HG03175 (cell line): Measurements from ENCODE around the gene NUDC.

ENCODE experiments used
- ATAC-seq: cut with Tn5 transposase; IDR thresholded peaks from one replicate; pipeline ENCODE4 v1.9.1; 2021; ENCODE audit warnings: mild to moderate bottlenecking, moderate library complexity; ENCODE audit not compliant: unreplicated experiment

Gene NUDC

DNA sequence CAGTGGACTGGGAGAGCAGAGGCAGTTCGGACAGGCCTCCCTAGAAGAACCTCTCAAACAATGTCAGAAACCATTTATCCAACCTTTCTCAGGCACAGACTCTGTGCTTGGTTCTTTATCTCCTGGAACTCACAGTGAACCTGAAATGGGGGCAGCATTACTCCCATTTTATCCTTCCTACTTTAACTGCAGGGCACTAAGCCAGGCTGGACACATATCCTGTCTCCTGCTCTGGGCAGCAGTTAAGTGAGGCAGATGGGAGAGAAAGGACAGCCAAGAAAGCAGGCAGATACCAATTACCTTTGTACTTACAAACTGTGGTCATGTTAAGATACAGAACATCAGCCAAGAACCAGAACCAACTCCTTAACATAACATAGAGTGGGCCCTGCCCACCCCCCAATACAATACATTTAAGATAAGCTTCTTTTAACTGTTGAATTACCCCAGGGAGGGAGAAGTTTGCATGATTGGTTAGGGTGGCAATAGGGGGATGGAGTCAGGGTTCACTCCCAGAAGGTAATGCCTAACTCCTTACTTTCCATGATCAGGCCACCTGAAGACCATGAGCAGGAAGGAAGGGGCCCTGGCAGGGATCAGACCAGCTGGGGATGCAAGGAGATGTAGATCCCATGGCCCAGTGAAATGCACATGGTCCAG is 27.9 kb downstream of the NUDC start:
- no peak for ATAC-seq

DNA sequence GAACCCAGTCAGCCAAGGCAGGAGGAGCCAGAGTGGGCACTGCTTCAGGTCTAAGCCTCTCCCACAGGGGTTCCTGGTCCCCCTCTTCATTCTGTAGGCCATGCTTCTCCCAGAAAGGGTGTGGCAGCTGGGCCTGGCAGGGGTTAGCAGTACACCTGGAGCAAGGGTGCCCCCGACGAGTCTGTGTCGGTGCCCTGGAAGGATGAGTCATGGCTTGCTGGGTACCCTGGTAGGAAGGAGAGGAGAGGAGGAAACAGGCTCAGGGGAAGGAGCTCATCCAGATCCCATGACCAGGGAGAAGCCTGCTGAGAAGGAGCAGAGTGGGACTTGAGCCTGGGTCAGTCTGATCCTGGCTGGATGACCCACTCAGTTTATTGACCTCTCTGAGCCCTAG is 28.4 kb downstream of the NUDC start:
- no peak for ATAC-seq

DNA sequence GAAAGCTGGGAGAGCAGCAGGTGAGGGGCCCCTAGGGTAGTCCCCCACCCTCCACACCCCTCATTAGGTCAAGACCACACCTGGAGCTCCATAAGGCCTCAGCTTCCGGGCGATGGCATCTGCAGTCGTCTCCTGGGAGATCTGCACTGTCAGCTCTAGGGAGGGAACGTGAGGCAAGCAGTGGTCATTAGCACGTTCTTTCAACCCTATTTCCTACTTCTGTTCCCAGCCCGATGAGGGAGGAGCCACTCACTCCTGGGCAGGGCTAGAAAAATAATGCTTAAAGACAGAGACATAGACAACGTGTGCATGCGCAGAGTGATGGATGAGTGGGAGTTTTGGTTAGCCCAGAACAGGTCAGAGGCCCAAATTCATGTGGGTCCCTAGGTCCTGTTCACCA is 29.1 kb downstream of the NUDC start:
- ATAC-seq = no peak

DNA sequence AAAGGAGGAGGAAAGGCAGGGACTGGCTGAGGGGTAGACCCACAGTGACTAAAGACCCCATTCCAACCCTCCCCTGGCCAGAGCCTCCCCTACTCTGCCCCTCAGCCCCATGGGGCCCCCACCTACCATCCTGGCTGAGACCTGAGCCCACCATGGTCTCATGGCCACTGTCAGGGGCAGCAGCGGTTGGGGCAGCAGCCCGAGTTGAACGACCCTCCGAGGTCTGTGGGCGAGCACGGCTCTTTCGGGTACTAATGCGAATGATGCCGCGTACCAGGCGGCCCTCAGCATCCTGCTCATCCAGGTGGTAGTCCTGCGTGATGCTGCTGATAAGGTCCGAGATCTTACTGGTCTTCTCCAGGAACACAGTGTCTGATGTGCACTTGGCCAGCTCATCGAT is 29.7 kb downstream of the NUDC start:
- ATAC-seq = no peak

DNA sequence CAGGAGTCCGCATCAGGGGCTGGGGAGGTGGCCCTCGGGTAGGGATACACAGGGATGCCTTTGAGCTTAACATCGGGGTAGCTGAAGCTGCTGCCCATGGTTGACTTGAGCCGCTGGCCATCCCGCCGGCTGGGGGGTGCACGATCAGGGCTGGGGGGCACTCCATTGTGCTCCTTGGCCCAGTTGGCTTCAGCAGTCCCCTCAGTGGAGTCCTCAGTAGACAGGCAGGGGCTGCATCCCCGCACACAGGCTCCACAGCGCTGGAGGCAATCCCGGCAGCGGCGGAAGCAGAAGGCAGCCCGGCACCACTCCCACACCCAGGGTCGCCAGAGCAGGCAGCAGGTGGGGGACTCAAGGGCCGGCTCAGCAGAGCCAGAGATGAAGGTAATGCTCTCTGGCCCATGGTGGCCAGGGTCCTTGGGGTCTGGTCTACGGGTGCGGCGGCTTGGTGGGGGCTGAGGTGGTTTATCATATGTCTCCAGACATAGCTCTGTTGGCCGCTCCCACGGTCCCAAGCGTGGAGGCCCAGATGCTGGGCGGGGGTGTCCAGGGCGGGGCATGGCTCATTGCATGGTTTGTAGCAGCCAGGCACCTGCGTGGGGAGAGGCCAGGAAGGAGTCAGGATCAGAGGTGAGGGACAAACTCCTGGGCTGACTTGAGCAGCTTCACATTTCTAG is 30.4 kb downstream of the NUDC start:
- ATAC-seq = no peak

DNA sequence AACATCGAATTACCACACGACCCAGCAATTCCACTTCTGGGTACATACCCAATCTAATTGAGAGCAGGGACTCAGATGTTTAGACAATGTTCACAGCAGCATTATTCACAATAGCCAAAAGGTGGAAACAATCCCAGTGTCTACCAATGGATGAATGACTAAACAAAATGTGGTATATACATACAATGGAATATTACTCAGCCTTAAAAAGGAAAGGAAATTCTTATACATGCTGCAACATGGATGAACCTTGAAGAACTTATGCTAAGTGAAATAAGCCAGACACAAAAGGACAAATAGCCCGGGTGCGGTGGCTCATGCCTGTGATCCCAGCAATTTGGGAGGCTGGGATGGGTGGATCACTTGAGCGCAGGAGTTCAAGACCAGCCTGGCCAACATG is 31.8 kb downstream of the NUDC start:
- no peak for ATAC-seq

DNA sequence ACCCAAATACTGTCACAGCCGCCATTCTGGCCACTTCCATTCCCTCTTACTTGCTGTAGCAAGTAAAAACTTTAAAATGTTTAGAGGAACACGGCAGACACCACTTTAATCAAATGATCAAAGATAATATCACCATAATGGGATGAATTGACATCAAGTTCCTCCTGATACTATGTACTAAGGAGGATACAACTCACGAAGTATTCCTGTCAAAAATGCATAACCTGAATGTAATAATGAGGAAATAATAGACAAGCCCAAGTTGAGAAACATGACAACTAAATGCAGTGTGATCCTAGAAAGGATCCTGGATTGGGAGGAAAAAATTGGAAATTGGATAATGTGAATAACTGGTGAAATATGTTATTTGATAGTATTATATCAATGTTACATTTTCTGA is 34.8 kb downstream of the NUDC start:
- ATAC-seq = no peak

DNA sequence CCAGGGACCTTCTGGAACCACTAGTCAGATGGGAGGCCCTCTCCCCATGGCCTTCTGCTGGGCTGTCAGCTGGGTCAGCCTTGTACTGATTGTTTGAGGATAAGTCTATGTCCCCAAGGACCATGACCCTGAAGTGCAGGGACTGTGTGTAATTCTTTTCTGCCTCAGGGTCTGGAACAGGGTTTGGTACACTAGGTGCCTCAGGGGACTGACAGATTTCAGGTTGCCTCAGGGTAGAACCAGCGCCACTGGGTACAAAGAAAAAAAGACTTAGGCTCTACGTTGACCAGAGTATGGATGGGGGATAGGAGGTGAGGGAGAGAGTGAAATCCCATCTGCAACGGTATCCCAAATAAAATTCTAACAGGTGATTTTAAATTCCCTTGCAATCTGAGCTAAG is 35.8 kb downstream of the NUDC start:
- no peak for ATAC-seq

DNA sequence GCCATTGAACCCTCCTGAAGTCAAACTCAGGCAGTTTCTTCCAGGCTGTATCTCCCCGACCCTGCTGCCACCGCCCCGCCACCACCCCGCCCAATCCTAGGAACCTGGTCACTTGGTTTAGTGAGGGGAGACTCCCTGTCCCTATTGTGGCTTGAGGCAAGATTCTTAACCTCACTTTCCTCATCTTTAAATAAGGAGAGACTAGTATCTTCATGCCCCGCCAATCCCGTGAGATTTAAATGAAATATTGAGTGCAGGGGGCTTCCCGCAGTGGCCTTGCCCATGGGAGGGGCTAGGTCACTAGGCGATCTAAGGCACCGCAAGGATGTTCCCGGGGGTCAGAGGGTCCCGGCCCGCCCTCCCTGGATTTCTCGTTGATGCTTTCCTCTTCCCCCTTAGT is 37.7 kb downstream of the NUDC start:
- ATAC-seq = no peak

DNA sequence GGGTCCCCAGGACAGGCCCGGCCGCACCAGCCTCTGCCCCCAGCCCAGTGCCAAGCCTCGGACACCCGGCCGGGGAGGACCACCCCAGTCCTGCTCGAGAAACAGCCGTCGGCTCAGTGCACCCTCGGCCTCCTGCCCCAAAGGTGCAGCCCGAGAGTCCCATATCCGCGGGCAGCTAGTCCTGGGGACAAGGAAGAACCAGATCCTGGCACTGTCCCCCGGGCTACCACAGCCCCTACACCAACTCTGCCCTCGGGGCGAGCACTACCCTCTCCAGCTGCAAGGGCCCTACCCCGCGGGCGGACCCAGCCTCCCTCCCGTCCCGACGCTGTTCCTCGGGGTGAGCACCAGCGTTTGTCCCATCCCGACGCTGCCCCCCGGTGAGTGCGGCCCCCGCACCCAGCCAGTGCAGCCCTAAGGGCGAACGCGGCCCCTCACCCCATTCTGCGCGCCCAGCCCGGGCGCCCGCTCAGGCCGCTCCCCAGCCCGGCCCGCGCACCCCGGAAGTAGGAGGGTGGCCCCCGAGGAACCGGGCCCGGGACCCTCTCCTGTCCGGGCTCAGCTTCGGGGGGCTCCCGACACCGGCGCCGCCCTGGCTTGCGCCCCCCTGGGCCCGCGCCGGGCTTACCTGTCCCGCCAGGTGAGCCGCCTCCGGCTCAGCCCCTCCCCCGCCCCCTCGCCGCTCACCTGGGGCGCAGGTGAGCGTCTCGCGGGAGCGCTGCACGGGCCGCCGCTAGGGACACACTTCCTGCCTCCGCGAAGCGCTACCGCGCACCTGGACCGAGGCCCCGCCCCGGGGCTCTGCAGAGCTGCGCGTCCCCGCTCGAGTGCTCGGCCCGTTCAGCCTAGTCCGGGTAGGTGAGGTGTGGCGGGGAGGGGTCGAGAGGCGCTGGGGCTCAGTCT is 38.4 kb downstream of the NUDC start, which contains the start of gene KDF1:
Gene KDF1 (minus strand): TSS at position 747 of the 903 bp plus-strand sequence. CDS start 8,088 bp downstream, outside the sequence.
- ATAC-seq = no peak

DNA sequence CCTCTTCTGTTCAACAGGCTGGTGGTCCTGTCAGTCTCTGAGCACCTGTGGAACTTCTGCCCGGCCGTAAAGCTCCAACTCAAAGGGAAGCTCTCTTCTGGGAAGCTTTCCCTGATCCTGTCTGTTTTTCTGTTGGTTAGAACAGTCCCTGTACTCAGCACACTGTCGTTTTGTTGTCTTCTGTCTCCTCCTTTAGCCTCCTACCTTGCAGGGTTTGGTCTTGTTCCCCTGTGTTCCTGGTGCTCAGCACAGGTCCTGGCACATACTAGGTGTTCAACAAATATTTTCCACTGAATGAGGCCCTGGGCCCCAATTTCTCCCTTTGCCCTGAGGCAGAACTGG is 39.1 kb downstream of the NUDC start:
- ATAC-seq = no peak

DNA sequence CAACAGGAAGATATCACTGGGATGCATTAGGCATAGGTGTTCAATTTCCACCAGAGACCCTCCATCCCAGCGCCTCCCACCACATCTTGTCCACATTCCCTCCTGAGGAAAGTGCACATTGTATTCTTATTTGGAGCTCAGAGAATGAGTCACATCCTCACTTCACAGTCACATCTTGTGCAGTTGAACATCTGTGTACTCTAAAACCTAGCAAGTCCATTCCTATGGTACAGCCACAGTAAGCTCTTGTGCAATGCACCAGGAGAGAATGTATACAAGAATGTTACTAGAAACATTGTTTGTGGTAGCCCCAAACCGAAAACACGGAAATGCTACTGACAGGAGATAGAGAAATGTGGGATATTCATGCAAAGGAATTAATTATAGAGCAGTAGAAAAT is 40.3 kb downstream of the NUDC start:
- ATAC-seq = no peak

DNA sequence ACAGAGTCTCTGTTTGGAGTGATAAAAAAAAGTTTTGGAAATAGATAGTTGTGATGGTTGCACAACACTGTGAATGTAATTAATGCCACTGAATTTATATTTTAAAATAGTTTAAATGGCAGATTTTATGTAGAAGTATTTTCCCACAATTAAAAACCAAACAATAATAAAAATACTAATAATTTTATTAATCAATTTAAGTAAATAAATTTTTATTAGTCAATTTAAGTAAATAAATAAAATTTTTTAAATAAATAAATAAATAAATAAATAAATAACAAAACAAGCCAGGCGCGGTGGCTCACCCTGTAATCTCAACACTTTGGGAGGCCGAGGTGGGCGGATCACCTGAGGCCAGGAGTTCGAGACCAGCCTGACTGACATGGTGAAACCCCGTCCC is 43.7 kb downstream of the NUDC start:
- no peak for ATAC-seq

DNA sequence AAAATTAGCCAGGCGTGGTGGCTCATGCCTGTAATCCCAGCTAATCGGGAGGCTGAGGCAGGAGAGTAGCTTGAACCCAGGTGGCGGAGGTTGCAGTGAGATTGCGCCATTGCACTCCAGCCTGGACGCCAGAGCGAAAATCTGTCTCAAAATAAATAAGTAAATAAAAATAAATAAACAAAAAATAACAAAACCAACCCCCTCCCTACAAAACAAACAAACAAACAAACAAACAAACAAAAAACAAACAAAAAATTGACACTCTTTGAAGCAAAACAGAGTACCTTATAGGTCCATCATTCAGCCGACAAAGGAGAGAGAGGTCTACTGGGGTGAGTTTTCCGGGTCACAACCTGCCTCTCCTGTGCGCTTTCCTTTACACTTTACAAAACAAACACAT is 44.1 kb downstream of the NUDC start:
- ATAC-seq = no peak

DNA sequence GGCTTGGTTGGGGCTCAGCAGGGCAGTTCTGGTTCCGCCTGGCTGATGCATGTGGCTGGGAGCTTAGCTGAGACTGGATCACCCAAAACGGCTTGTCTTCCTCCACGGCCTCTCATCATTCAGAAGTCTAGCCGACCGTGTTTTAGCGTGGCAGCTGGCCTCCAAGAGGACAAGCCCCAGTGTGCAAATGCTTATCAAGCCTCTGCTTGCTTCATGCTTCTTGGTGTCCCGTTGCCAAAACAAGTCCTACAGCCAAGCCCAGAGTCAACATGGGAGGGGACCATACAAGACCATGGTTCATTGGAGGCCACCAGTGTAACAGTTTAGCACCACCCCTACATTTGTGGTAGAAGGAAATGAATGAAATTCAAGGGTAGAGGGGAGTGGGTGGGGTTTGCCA is 49.3 kb downstream of the NUDC start:
- no peak for ATAC-seq

DNA sequence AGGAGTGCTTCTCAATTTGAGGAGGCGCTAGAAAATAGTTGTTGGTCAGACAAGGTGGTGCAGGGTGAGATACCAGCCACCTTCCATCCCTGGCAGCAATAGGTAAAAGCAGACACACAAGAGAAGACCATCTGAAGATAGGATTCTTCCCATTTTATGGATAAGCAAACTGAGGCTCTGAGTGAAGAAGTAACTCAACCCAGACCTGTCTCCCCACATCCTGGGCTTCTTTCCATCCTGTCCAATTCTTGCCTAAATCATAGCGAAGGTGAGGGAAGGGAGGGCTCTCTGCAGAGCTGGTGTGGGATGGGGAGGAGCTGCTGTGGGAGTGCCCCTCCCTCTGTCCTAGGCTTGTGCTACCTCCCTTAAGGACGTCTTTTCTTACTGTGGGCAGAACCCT is 50.0 kb downstream of the NUDC start:
- ATAC-seq = no peak

DNA sequence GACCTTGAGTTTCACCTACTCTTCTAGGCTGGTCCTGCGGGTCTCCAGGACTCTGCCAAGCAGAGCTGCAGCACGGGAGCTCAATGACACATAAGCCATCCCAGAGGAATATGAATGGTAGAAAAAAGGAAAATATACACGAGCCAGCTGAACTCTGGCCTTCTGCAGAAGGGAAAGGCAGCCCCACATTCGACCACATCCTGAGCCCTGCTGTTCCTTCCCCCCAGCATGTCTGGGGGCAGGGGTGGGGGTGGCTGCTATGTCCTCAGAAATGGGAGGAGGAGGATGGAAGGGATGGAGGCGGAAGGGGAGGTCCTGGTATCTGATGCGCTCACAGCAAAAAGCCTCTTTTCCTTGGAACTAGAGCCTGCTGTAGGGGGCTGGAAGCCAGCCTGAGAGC is 50.8 kb downstream of the NUDC start:
- ATAC-seq = no peak

DNA sequence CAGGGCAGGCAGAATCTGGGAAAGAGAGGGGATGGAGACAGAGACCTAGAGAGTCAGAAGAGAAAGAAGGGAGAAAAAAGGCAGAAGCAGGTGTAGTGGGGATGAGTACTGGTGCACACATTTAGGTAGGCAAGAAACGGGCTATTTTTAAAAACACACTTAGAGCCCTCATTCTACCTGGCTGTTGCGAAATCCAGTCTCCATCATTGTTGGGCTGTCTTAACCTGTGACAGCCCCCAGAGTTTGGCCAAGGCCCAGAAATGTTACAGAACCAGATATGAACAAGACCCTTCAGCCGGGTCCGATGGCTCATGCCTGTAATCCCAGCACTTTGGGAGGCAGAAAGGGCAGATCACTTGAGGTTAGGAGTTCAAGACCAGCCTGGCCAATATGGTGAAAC is 51.3 kb downstream of the NUDC start:
- no peak for ATAC-seq

DNA sequence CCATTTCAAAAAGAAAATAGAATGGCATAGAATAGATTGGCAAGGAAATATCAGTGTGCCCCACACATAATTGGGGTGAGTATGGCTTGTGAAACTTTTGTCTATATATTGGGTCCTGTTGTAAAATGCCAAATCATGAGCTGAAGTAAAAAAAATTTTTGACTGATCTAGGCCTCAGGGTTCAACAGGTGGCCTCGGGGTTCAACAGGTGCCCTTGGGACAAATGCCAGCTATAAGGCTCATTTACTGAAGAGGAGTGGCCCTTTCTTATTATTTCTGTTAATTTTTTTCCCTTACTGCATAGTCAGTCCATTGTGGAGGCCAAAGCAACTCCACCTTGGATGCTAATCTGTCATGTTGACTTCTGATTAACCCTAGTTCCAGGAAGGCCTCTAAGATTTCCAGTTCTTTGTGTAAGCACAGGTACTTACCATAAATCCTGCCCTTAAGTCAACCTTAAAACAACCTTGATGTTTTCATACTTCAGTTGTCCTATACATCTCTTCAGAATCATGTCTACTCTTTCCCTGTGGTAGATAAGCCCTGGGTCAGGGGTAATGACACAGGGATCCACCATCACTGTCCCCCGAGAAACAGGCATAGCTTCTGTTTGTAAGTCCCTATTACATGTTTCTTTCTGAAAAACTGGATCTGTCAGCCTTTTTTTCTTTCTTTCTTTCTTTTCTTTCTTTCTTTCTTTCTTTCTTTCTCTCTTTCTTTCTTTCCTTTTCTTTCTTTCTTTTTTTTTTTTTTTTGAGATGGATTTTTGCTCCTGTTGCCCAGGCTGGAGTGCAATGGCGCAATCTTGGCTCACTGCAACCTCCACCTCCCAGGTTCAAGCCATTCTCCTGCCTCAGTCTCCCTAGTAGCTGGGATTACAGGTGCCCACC is 55.3 kb downstream of the NUDC start:
- ATAC-seq = no peak

DNA sequence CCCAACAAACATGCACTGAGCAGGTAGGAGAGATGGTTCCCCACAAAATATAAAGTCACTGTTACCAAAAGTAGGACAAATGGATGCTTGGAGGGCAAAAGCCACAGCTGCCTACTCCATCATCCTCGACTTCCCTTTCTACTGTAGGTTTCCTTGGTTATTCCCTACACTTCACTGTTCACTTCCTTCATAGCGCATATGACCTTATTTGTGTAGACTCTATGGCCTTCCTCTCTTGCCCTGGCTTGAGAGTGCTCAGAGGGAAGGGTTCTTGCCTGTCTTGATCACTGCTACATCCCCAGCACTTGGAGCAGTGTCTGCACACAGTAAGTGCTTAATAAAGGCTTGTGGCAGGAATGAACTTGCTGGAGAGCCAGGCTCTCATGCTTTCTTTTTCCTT is 57.4 kb downstream of the NUDC start:
- no peak for ATAC-seq
